Measurements from ENCODE around the gene CHN2.
"Not testable (repeated sequence)": the region's sequence is repeated elsewhere in the genome, so short reads cannot be mapped to it uniquely, and the experiment has no call there.

Gene CHN2

DNA sequence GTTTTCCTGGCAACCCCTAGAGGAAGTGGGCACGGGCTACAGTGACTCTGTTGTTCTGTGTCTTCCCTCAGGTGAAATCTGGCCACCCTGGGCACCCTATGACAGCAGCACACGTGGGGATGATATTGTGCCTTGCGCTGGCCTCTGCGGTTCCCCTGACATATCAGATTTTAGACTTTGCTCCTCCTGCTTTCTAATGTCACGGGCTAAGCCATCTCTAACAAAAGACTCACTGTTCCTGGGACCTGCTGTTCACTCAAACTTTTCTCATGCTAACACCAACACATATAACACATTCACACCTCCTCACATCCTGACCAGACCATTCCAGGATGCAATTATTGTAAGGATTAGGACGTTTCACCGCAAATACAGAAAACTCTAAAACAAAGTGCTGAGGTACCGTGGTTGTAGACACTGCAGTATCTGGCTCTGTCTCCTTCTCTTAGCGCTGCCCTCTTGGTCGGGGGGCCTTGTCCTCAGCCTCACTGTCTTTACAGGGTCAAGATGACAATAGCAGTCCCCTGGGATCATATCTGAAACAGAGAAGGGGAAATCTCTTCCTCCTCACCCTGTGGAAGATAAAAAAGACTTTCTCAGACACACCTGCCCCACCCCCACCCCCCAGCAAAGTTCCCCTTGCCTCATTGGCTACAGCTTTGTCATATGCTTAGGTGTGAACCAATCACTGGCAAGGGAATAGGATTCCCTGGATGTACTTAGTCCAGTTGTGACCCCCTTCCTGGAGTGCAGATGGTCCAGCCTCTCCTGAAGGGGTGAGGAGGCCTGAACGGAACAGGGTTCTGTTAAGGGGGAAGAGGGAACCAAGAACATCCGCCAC is 14.1 kb downstream of the CHN2 start:
- H3K4me1 ChIP-seq (ENCODE audit: control insufficient read depth, insufficient read depth, low read length), result peaks cover 4% of the 10 kb centered on the region
- no peak overlapping the region for H3K9ac ChIP-seq (ENCODE audit: low read depth, low read length)
- no peak overlapping the region for H3K4me3 ChIP-seq (ENCODE audit: low read depth, low read length)
- H3K27me3 ChIP-seq (ENCODE audit: control insufficient read depth, insufficient read depth, low read length), result no peaks in the 10 kb centered on the region
- no peaks in the 10 kb centered on the region for H3K9me3 ChIP-seq (ENCODE audit: control insufficient read depth, insufficient read depth, low read length)
- H3K36me3 ChIP-seq (ENCODE audit: control insufficient read depth, insufficient read depth, low read length), result no peaks in the 10 kb centered on the region

- H3K27me3 ChIP-seq (ENCODE audit: control insufficient read depth, insufficient read depth, low read length), result no peaks in the 10 kb centered on the region
These were observed 15.2 kb downstream of the CHN2 start for GRCh38 chr7:29209745-29210144.

GRCh38 chr7:29212736-29213135 is 18.2 kb downstream of the CHN2 start:
- not testable (repeated sequence) for H3K9me3 ChIP-seq (ENCODE audit: control insufficient read depth, insufficient read depth, low read length); H3K27me3 ChIP-seq (ENCODE audit: control insufficient read depth, insufficient read depth, low read length); H3K9ac ChIP-seq (ENCODE audit: low read depth, low read length); H3K36me3 ChIP-seq (ENCODE audit: control insufficient read depth, insufficient read depth, low read length); H3K4me3 ChIP-seq (ENCODE audit: low read depth, low read length)
- H3K4me1 ChIP-seq (ENCODE audit: control insufficient read depth, insufficient read depth, low read length), result peaks cover 14% of the 10 kb centered on the region

More at GRCh38 chr7:29209745-29210144, 15.2 kb downstream of the CHN2 start:
- H3K4me1 ChIP-seq (ENCODE audit: control insufficient read depth, insufficient read depth, low read length), result peaks cover 2% of the 10 kb centered on the region
- no peak overlapping the region for H3K9ac ChIP-seq (ENCODE audit: low read depth, low read length)
- no peak overlapping the region for H3K4me3 ChIP-seq (ENCODE audit: low read depth, low read length)
- H3K36me3 ChIP-seq (ENCODE audit: control insufficient read depth, insufficient read depth, low read length), result no peaks in the 10 kb centered on the region
- no peaks in the 10 kb centered on the region for H3K9me3 ChIP-seq (ENCODE audit: control insufficient read depth, insufficient read depth, low read length)

- H3K4me3 ChIP-seq (ENCODE audit: low read depth, low read length), result no peak overlapping the region
- no peaks in the 10 kb centered on the region for H3K36me3 ChIP-seq (ENCODE audit: control insufficient read depth, insufficient read depth, low read length)
- no peaks in the 10 kb centered on the region for H3K27me3 ChIP-seq (ENCODE audit: control insufficient read depth, insufficient read depth, low read length)
- H3K9ac ChIP-seq (ENCODE audit: low read depth, low read length), result no peak overlapping the region
- H3K4me1 ChIP-seq (ENCODE audit: control insufficient read depth, insufficient read depth, low read length), result peaks cover 15% of the 10 kb centered on the region
- H3K9me3 ChIP-seq (ENCODE audit: control insufficient read depth, insufficient read depth, low read length), result no peaks in the 10 kb centered on the region
These were observed 19.5 kb downstream of the CHN2 start for GRCh38 chr7:29214056-29214455.

- no peak overlapping the region for H3K4me3 ChIP-seq (ENCODE audit: low read depth, low read length)
- H3K36me3 ChIP-seq (ENCODE audit: control insufficient read depth, insufficient read depth, low read length), result no peaks in the 10 kb centered on the region
- H3K9me3 ChIP-seq (ENCODE audit: control insufficient read depth, insufficient read depth, low read length), result no peaks in the 10 kb centered on the region
- peaks cover 15% of the 10 kb centered on the region for H3K4me1 ChIP-seq (ENCODE audit: control insufficient read depth, insufficient read depth, low read length)
- no peak overlapping the region for H3K9ac ChIP-seq (ENCODE audit: low read depth, low read length)
- no peaks in the 10 kb centered on the region for H3K27me3 ChIP-seq (ENCODE audit: control insufficient read depth, insufficient read depth, low read length)
These were observed 20.2 kb downstream of the CHN2 start for GRCh38 chr7:29214816-29215215.

GRCh38 chr7:29216128-29216527 is 21.6 kb downstream of the CHN2 start:
- H3K27me3 ChIP-seq (ENCODE audit: control insufficient read depth, insufficient read depth, low read length), result no peaks in the 10 kb centered on the region
- H3K36me3 ChIP-seq (ENCODE audit: control insufficient read depth, insufficient read depth, low read length), result no peaks in the 10 kb centered on the region
- H3K9me3 ChIP-seq (ENCODE audit: control insufficient read depth, insufficient read depth, low read length), result no peaks in the 10 kb centered on the region
- H3K4me1 ChIP-seq (ENCODE audit: control insufficient read depth, insufficient read depth, low read length), result peaks cover 15% of the 10 kb centered on the region
- no peak overlapping the region for H3K9ac ChIP-seq (ENCODE audit: low read depth, low read length)
- H3K4me3 ChIP-seq (ENCODE audit: low read depth, low read length), result no peak overlapping the region

DNA sequence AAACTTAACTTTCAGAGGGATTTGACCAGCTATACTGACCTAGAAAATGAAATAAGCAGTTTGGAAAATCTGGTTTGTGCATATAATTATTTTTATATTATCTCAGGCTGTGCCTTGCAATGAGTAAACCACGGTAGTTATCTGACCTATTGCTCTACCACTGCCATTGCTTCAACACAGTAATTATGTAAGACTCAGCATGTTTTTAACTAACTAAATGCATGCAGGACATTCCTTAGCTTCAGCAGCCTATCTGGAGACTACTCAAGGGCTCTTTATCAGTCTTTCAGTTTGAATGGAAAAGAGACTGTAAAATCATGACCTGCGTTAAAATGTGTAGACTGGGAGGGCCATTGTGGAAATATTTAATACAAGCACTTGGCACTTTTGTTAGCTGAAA is 22.5 kb downstream of the CHN2 start:
- Histone ChIP-seq H3K4me3 (ENCODE audit: low read depth, low read length) (no peak overlapping the region), H3K36me3 (ENCODE audit: control insufficient read depth, insufficient read depth, low read length) (no peaks in the 10 kb centered on the region), H3K9ac (ENCODE audit: low read depth, low read length) (no peak overlapping the region), H3K27me3 (ENCODE audit: control insufficient read depth, insufficient read depth, low read length) (no peaks in the 10 kb centered on the region), H3K4me1 (ENCODE audit: control insufficient read depth, insufficient read depth, low read length) (peaks cover 15% of the 10 kb centered on the region), H3K9me3 (ENCODE audit: control insufficient read depth, insufficient read depth, low read length) (peaks cover 4% of the 10 kb centered on the region)

DNA sequence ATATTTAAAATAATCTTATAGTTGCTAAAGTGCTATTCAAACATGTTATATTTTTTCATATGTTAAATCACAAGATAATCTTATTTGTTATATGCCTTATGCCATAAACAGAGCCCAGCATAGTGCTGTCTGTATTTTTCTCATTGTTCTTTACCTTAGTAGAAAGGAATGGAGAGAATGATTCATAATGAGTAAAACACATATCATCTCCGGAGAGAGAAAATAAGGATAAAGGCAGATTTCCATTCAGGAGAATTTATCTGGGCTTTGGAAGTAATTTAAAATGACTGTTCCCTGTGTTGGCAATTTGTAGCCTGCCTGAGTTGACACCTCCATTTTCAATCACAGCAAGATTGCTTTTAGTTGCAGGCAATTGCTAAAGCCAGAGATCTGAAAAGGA is 30.2 kb downstream of the CHN2 start:
- H3K9me3 ChIP-seq (ENCODE audit: control insufficient read depth, insufficient read depth, low read length), result peaks cover 4% of the 10 kb centered on the region
- no peaks in the 10 kb centered on the region for H3K4me1 ChIP-seq (ENCODE audit: control insufficient read depth, insufficient read depth, low read length)
- no peaks in the 10 kb centered on the region for H3K36me3 ChIP-seq (ENCODE audit: control insufficient read depth, insufficient read depth, low read length)
- no peak overlapping the region for H3K9ac ChIP-seq (ENCODE audit: low read depth, low read length)
- H3K27me3 ChIP-seq (ENCODE audit: control insufficient read depth, insufficient read depth, low read length), result no peaks in the 10 kb centered on the region
- no peak overlapping the region for H3K4me3 ChIP-seq (ENCODE audit: low read depth, low read length)

- Histone ChIP-seq H3K4me1 (ENCODE audit: control insufficient read depth, insufficient read depth, low read length) (no peaks in the 10 kb centered on the region), H3K36me3 (ENCODE audit: control insufficient read depth, insufficient read depth, low read length) (no peaks in the 10 kb centered on the region), H3K9ac (ENCODE audit: low read depth, low read length) (no peak overlapping the region), H3K27me3 (ENCODE audit: control insufficient read depth, insufficient read depth, low read length) (no peaks in the 10 kb centered on the region), H3K9me3 (ENCODE audit: control insufficient read depth, insufficient read depth, low read length) (no peaks in the 10 kb centered on the region), H3K4me3 (ENCODE audit: low read depth, low read length) (no peak overlapping the region)
These were observed 33.9 kb downstream of the CHN2 start for GRCh38 chr7:29228289-29229011.

GRCh38 chr7:29229066-29229465 is 34.5 kb downstream of the CHN2 start:
- H3K9me3 ChIP-seq (ENCODE audit: control insufficient read depth, insufficient read depth, low read length), result no peaks in the 10 kb centered on the region
- no peak overlapping the region for H3K4me3 ChIP-seq (ENCODE audit: low read depth, low read length)
- H3K9ac ChIP-seq (ENCODE audit: low read depth, low read length), result no peak overlapping the region
- no peaks in the 10 kb centered on the region for H3K27me3 ChIP-seq (ENCODE audit: control insufficient read depth, insufficient read depth, low read length)
- H3K4me1 ChIP-seq (ENCODE audit: control insufficient read depth, insufficient read depth, low read length), result no peaks in the 10 kb centered on the region
- H3K36me3 ChIP-seq (ENCODE audit: control insufficient read depth, insufficient read depth, low read length), result no peaks in the 10 kb centered on the region

DNA sequence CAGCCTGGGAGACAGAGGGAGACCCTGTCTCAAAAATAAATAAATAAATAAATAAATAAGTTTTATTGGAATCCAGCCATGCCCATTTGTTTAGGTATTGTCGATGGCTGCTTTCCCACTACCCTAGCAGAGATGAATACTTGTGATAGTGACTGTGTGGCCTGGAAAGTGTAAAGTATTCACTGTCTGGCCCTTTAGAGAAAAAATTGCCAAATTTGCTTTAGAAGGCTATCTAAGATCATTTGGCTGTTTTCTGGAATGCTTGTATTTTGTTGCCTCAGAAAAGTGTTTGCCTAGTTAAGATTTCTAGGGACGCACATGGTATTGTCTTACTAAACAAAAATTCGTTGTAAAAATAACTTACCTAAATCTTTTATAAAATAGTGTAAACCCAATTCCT is 35.4 kb downstream of the CHN2 start:
- no peak overlapping the region for H3K9ac ChIP-seq (ENCODE audit: low read depth, low read length)
- no peaks in the 10 kb centered on the region for H3K9me3 ChIP-seq (ENCODE audit: control insufficient read depth, insufficient read depth, low read length)
- H3K4me3 ChIP-seq (ENCODE audit: low read depth, low read length), result no peak overlapping the region
- H3K27me3 ChIP-seq (ENCODE audit: control insufficient read depth, insufficient read depth, low read length), result no peaks in the 10 kb centered on the region
- no peaks in the 10 kb centered on the region for H3K4me1 ChIP-seq (ENCODE audit: control insufficient read depth, insufficient read depth, low read length)
- H3K36me3 ChIP-seq (ENCODE audit: control insufficient read depth, insufficient read depth, low read length), result no peaks in the 10 kb centered on the region

DNA sequence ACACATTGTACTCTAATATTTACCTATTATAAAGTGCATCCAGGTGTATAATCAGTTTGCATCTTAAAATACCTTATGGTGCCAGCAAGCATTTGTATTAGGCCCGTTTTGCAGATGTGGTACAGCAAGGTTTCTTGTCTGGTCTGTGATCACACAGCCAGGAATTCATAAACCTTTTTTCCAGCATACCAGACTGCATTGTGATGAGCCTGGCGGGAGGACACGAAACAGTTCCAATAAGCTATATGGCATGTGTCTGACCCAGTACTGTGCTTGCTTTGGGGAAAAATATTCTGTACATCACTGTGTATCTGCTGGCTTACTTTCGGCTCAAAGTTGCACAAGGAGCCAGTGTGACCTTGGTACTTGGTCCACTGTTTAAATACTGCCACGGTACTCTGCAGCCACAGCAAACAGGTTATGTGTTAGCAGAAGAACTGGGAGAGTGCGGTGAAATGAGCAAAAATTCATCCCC is 36.3 kb downstream of the CHN2 start:
- Histone ChIP-seq H3K9ac (ENCODE audit: low read depth, low read length) (no peak overlapping the region), H3K9me3 (ENCODE audit: control insufficient read depth, insufficient read depth, low read length) (no peaks in the 10 kb centered on the region), H3K4me1 (ENCODE audit: control insufficient read depth, insufficient read depth, low read length) (no peaks in the 10 kb centered on the region), H3K27me3 (ENCODE audit: control insufficient read depth, insufficient read depth, low read length) (no peaks in the 10 kb centered on the region), H3K36me3 (ENCODE audit: control insufficient read depth, insufficient read depth, low read length) (no peaks in the 10 kb centered on the region), H3K4me3 (ENCODE audit: low read depth, low read length) (no peak overlapping the region)
